NCI-H460 (cell line): ENCODE results near the gene HDAC10. TPM values are rescaled to one million over a fixed set of nuclear protein-coding genes. Genes with fewer than 3 reads are reported as not detected.
A peak's percentile ranks its signal among the peaks of the same experiment; 100 is the strongest.

Source experiments
- DNase-seq: peaks from one replicate; pipeline ENCODE4 v3.0.0-alpha.2; 2016; ENCODE audit warnings: low read depth; ENCODE audit errors: extremely low read depth
- total RNA-seq: library from RNA; depleted of rRNA; stranded (reverse); fragments of >200 nt; shearing (Covaris generic); gene quantifications from 2 replicates; pipeline ENCODE4 v1.2.3, GENCODE V29; 2014

HDAC10 gene
- total RNA-seq, 1 experiment from 2014 or later: 13.9 TPM

- DNase-seq: peak; percentile 75
Observed at GRCh38 chr22:50244420-50245213, 6.4 kb downstream of the HDAC10 start, which contains the start of gene TUBGCP6. TSS of gene TUBGCP6 (minus strand) at chr22:50245023. CDS start at chr22:50244459, 564 bp downstream.

- no peak for DNase-seq
Observed at GRCh38 chr22:50243685-50244419, 7.2 kb downstream of the HDAC10 start.

GRCh38 chr22:50242406-50242949 lies 8.6 kb downstream of the HDAC10 start:
- DNase-seq: no peak

- DNase-seq: no peak
Observed at GRCh38 chr22:50238755-50239154, 12.3 kb downstream of the HDAC10 start.

GRCh38 chr22:50236731-50237409 lies 14.2 kb downstream of the HDAC10 start:
- DNase-seq: no peak

GRCh38 chr22:50233223-50233622 lies 17.8 kb downstream of the HDAC10 start:
- DNase-seq: no peak

GRCh38 chr22:50232481-50233151 lies 18.4 kb downstream of the HDAC10 start:
- DNase-seq: no peak

GRCh38 chr22:50229370-50229769 lies 21.7 kb downstream of the HDAC10 start:
- DNase-seq: no peak

GRCh38 chr22:50228366-50228765 lies 22.7 kb downstream of the HDAC10 start:
- no peak for DNase-seq

- no peak for DNase-seq
Observed at GRCh38 chr22:50227579-50228215, 23.4 kb downstream of the HDAC10 start.

- DNase-seq: no peak
Observed at GRCh38 chr22:50226875-50227165, 24.2 kb downstream of the HDAC10 start.

GRCh38 chr22:50226063-50226874 lies 24.8 kb downstream of the HDAC10 start:
- DNase-seq: no peak

GRCh38 chr22:50225200-50225969 lies 25.7 kb downstream of the HDAC10 start:
- DNase-seq: no peak

GRCh38 chr22:50224071-50224470 lies 27.0 kb downstream of the HDAC10 start:
- no peak for DNase-seq

- DNase-seq: no peak
Observed at GRCh38 chr22:50222508-50222907, 28.6 kb downstream of the HDAC10 start.

GRCh38 chr22:50221410-50222300 lies 29.4 kb downstream of the HDAC10 start:
- no peak for DNase-seq

GRCh38 chr22:50220603-50221409 lies 30.3 kb downstream of the HDAC10 start:
- DNase-seq: no peak
